ENCODE data around the gene CFAP90. TPM values are rescaled to one million over a fixed set of nuclear protein-coding genes. Genes with fewer than 3 reads are reported as not detected.

CFAP90 gene
- total RNA-seq = under 1 TPM; 0.80 to 0.88 TPM
- polyA plus RNA-seq (2013, experiment 1 of 2) = 1.9 TPM
- polyA plus RNA-seq (2013, experiment 2 of 2) = 1.3 TPM
- long read RNA-seq, experiment 1, partial matches to known transcripts = 1 of 2 reads
- long read RNA-seq, experiment 1, other reads (novel, unspliced or antisense) = 0 of 2 reads
- long read RNA-seq, experiment 2, partial matches to known transcripts = 0 of 2 reads
- long read RNA-seq, experiment 2, other reads (novel, unspliced or antisense) = 1 of 2 reads
- long read RNA-seq, experiment 3 = 0 reads
- long read RNA-seq, experiment 4 = 0 reads

- no peaks in the 10 kb centered on the region for H3K4me1 ChIP-seq (ENCODE audit: control insufficient read depth, insufficient read depth, low read length)
- Mint-ChIP-seq H3K4me3 (peak within 1 kb of the TSS; percentile 73), H3K27me3 (ENCODE audit: insufficient read depth) (peaks cover 44% of the 10 kb centered on the region), H3K36me3 (ENCODE audit: low read depth) (peaks cover 1% of the 10 kb centered on the region), H3K27ac (peak within 1 kb of the TSS; percentile 48), H3K9me3 (peaks cover 14% of the 10 kb centered on the region), H3K4me1 (peaks cover 3% of the 10 kb centered on the region)
- DNase-seq = peak; percentile 98
- peak within 1 kb of the TSS; percentile 72 for H3K27ac ChIP-seq (ENCODE audit: low read depth, low read length)
- peaks cover 42% of the 10 kb centered on the region for H3K27me3 ChIP-seq (ENCODE audit: control insufficient read depth, insufficient read depth, low read length, poor library complexity, severe bottlenecking)
- H3K4me3 ChIP-seq (ENCODE audit: low read length) = peak within 1 kb of the TSS; percentile 77
- WGBS, 2 experiments (ENCODE audit: insufficient coverage in 1 of 2, insufficient read length in 1 of 2) = 0 to 1% methylated on average over 15 to 71 of the region's 76 CpGs
- H3K9ac ChIP-seq (ENCODE audit: extremely low read depth, low read length, poor library complexity, severe bottlenecking) = peak within 1 kb of the TSS; percentile 65
- H3K36me3 ChIP-seq (ENCODE audit: control insufficient read depth, insufficient read depth, low read length) = no peaks in the 10 kb centered on the region
- peaks cover 13% of the 10 kb centered on the region for H3K9me3 ChIP-seq (ENCODE audit: control insufficient read depth, low read length)
- peak; percentile 82 for TF ChIP-seq CTCF (conservative IDR thresholded peaks at IDR 0.05)
Measured at GRCh38 chr5:7850395-7851239, at the start of gene CFAP90. CFAP90 (minus strand) TSS chr5:7851133; CDS start chr5:7851021, 112 bp downstream.

GRCh38 chr5:7897014-7897600 is 46.2 kb upstream of the CFAP90 start:
- H3K4me3 Mint-ChIP-seq = no peak overlapping the region
- no peaks in the 10 kb centered on the region for H3K9me3 Mint-ChIP-seq
- TF ChIP-seq CTCF (conservative IDR thresholded peaks at IDR 0.05) = peak; percentile 81
- no peaks in the 10 kb centered on the region for H3K27me3 Mint-ChIP-seq (ENCODE audit: insufficient read depth)
- H3K4me1 Mint-ChIP-seq = no peaks in the 10 kb centered on the region
- H3K4me3 ChIP-seq (ENCODE audit: low read length) = no peak overlapping the region
- peak; percentile 83 for DNase-seq
- no peak overlapping the region for H3K9ac ChIP-seq (ENCODE audit: extremely low read depth, low read length, poor library complexity, severe bottlenecking)
- H3K36me3 Mint-ChIP-seq (ENCODE audit: low read depth) = peaks cover 74% of the 10 kb centered on the region
- H3K27ac Mint-ChIP-seq = no peak overlapping the region
- no peaks in the 10 kb centered on the region for H3K27me3 ChIP-seq (ENCODE audit: control insufficient read depth, insufficient read depth, low read length, poor library complexity, severe bottlenecking)
- no peaks in the 10 kb centered on the region for H3K4me1 ChIP-seq (ENCODE audit: control insufficient read depth, insufficient read depth, low read length)
- H3K27ac ChIP-seq (ENCODE audit: low read depth, low read length) = no peak overlapping the region
- H3K9me3 ChIP-seq (ENCODE audit: control insufficient read depth, low read length) = no peaks in the 10 kb centered on the region
- 63 to 74% methylated on average over 4 to 5 of the region's 5 CpGs for WGBS, 2 experiments (ENCODE audit: insufficient coverage in 1 of 2, insufficient read length in 1 of 2)
- peaks cover 90% of the 10 kb centered on the region for H3K36me3 ChIP-seq (ENCODE audit: control insufficient read depth, insufficient read depth, low read length)

- Mint-ChIP-seq H3K9me3 (no peaks in the 10 kb centered on the region), H3K4me1 (no peaks in the 10 kb centered on the region), H3K27ac (no peak overlapping the region), H3K36me3 (ENCODE audit: low read depth) (peaks cover 78% of the 10 kb centered on the region), H3K4me3 (no peak overlapping the region), H3K27me3 (ENCODE audit: insufficient read depth) (no peaks in the 10 kb centered on the region)
- Histone ChIP-seq H3K4me1 (ENCODE audit: control insufficient read depth, insufficient read depth, low read length) (no peaks in the 10 kb centered on the region), H3K36me3 (ENCODE audit: control insufficient read depth, insufficient read depth, low read length) (peaks cover 89% of the 10 kb centered on the region), H3K27ac (ENCODE audit: low read depth, low read length) (no peak overlapping the region), H3K9ac (ENCODE audit: extremely low read depth, low read length, poor library complexity, severe bottlenecking) (no peak overlapping the region), H3K27me3 (ENCODE audit: control insufficient read depth, insufficient read depth, low read length, poor library complexity, severe bottlenecking) (no peaks in the 10 kb centered on the region), H3K9me3 (ENCODE audit: control insufficient read depth, low read length) (no peaks in the 10 kb centered on the region), H3K4me3 (ENCODE audit: low read length) (no peak overlapping the region)
- TF ChIP-seq CTCF (conservative IDR thresholded peaks at IDR 0.05) = no peak
- 87% methylated on average over 2 of the region's 2 CpGs; no CpG with 5 or more reads in 1 of the 2 experiments for WGBS, 2 experiments (ENCODE audit: insufficient coverage in 1 of 2, insufficient read length in 1 of 2)
- no peak for DNase-seq
Measured at GRCh38 chr5:7894860-7895259, 43.9 kb upstream of the CFAP90 start.
